Measurements from ENCODE around the gene MYO1H. TPM values are rescaled to one million over a fixed set of nuclear protein-coding genes. Genes with fewer than 3 reads are reported as not detected.

MYO1H gene
- total and polyA plus RNA-seq, 2 of the 13 experiments (the other 11 are each of a cell fraction or from before 2014, with no cell fraction given) = not detected

- TF ChIP-seq GABPA (IDR thresholded peaks at IDR 0.05; ENCODE audit: low read depth, low read length) (no peak), GABPA (CRISPR knock-in tag; IDR thresholded peaks at IDR 0.05; ENCODE audit: low read depth) (no peak), HNRNPK (IDR thresholded peaks at IDR 0.05; ENCODE audit: low read depth, low read length, poor library complexity, severe bottlenecking) (no peak)
Measured at GRCh38 chr12:109488051-109488665, 140.5 kb downstream of the MYO1H start (continued).

- DNase-seq (ENCODE audit: low spot score) (no peak), FAIRE-seq (no peak), ATAC-seq (no peak)
- Histone ChIP-seq H3K9me3 (ENCODE audit: low read length) (no peaks in the 10 kb centered on the region), H3K27me3 (ENCODE audit: control insufficient read depth in 1 of 2, insufficient read depth in 2 of 2, low read length in 2 of 2) (no peaks in the 10 kb centered on the region), H2AFZ (ENCODE audit: low read length) (no peak overlapping the region), H3K4me2 (ENCODE audit: low read depth, low read length) (no peak overlapping the region), H3K79me2 (ENCODE audit: insufficient read depth, low read length) (no peaks in the 10 kb centered on the region), H3K27ac (ENCODE audit: extremely low read length, insufficient read depth, low read length) (no peak overlapping the region), H3K4me1 (ENCODE audit: insufficient read depth, low read length) (peaks cover 16% of the 10 kb centered on the region), H3K4me3 (replicated peaks in 1 of 3; ENCODE audit: insufficient read depth in 1 of 3, low read depth in 2 of 3, low read length in 3 of 3) (no peak overlapping the region), H3K9ac (ENCODE audit: insufficient read depth, low read depth, low read length) (no peak overlapping the region), H3K36me3 (replicated peaks in 1 of 2; ENCODE audit: control insufficient read depth in 1 of 2, insufficient read depth in 2 of 2, low read length in 2 of 2) (peaks cover 26 to 74% of the 10 kb centered on the region in 2 experiments), H4K20me1 (ENCODE audit: insufficient read depth, low read length) (no peaks in the 10 kb centered on the region)
- ChIA-PET CTCF (ENCODE audit: low intra/inter-chr PET ratio, low total read pairs) (no interaction called here), POLR2A (no interaction called here)
- in situ Hi-C loops (cut with HindIII; ENCODE audit: extremely low pct_ligation_motif_present, low pct_unique_long_range_greater_than_20kb) = no loop called here
- no TSS peak for BruUV-seq (replicated peaks)
- intact Hi-C loops (cut with micrococcal nuclease; ENCODE audit: unreplicated experiment) = no loop called here
- 96% methylated on average over 14 of the region's 14 CpGs for WGBS (ENCODE audit: low lambda C conversion rate)
- TF ChIP-seq BCLAF1 (IDR thresholded peaks at IDR 0.05) (no peak), JUN (CRISPR knock-in tag; IDR thresholded peaks at IDR 0.05) (no peak), ZNF160 (CRISPR knock-in tag; IDR thresholded peaks at IDR 0.05) (no peak), RFXANK (CRISPR knock-in tag; IDR thresholded peaks at IDR 0.05) (no peak), TRIM24 (CRISPR knock-in tag; IDR thresholded peaks at IDR 0.05) (no peak), ZNF121 (CRISPR knock-in tag; IDR thresholded peaks at IDR 0.05) (no peak), MTF1 (CRISPR knock-in tag; IDR thresholded peaks at IDR 0.05) (no peak), MYNN (CRISPR knock-in tag; IDR thresholded peaks at IDR 0.05; ENCODE audit: low read depth) (no peak), LRRFIP1 (CRISPR knock-in tag; conservative IDR thresholded peaks at IDR 0.05) (no peak)
Measured at GRCh38 chr12:109489016-109489954, 141.6 kb downstream of the MYO1H start.

All from HepG2 (cell line).